Measurements from ENCODE around the gene KIF4B.

- no peak for TF ChIP-seq MAX (IDR thresholded peaks at IDR 0.05; ENCODE audit: low read depth)
- no peak for TF ChIP-seq FOXM1 (IDR thresholded peaks at IDR 0.05; ENCODE audit: low read depth)
- TF ChIP-seq SIN3A (IDR thresholded peaks at IDR 0.05; ENCODE audit: borderline replicate concordance, low read depth, low read length) = no peak
- TF ChIP-seq CTCF (IDR thresholded peaks at IDR 0.05) = peak; percentile 32; the same call in 1 of the 2 replicates
Measured at GRCh38 chr5:155004138-155004744, 9.3 kb upstream of the KIF4B start.
